Measurements from ENCODE around the gene CHCHD4. TPM values are rescaled to one million over a fixed set of nuclear protein-coding genes. Genes with fewer than 3 reads are reported as not detected.

Gene CHCHD4
- total and polyA plus RNA-seq, 2 experiments from 2014 or later, result 31.1 to 39.2 TPM

GRCh38 chr3:14137445-14137844 lies 12.8 kb upstream of the CHCHD4 start:
- Histone ChIP-seq H3K9me2 (ENCODE audit: insufficient read depth) (no peaks in the 10 kb centered on the region), H3K4me1 (ENCODE audit: insufficient read depth) (no peaks in the 10 kb centered on the region), H2AFZ (no peak overlapping the region), H3K36me3 (ENCODE audit: insufficient read depth) (peaks cover 4% of the 10 kb centered on the region), H3F3A (replicated peaks; ENCODE audit: low read depth) (no peaks in the 10 kb centered on the region), H3K79me2 (replicated peaks; ENCODE audit: insufficient read depth) (no peaks in the 10 kb centered on the region), H3K27me3 (ENCODE audit: insufficient read depth) (no peaks in the 10 kb centered on the region), H3K27ac (ENCODE audit: low read depth) (no peak overlapping the region), H4K20me1 (replicated peaks; ENCODE audit: insufficient read depth) (no peaks in the 10 kb centered on the region), H3K4me2 (no peak overlapping the region), H3K4me3 (no peak overlapping the region)
- no peak overlapping the region for H3K4me3 Mint-ChIP-seq
- no peaks in the 10 kb centered on the region for H3K9me3 Mint-ChIP-seq
- TF ChIP-seq ZNF331 (CRISPR knock-in tag; IDR thresholded peaks at IDR 0.05; ENCODE audit: low read depth), result no peak
- TF ChIP-seq NANOG (IDR thresholded peaks at IDR 0.05; ENCODE audit: borderline replicate concordance), result no peak
- TF ChIP-seq JUNB (IDR thresholded peaks at IDR 0.05; ENCODE audit: unreplicated experiment), result no peak
- H3K4me1 Mint-ChIP-seq, result no peaks in the 10 kb centered on the region; the same call in 2 of the 3 replicates
- no peak for DNase-seq (ENCODE audit: low spot score)
- peaks cover 6% of the 10 kb centered on the region for H3K27me3 Mint-ChIP-seq (ENCODE audit: insufficient read depth, low read depth, poor library complexity)
- peaks cover 59% of the 10 kb centered on the region for H3K36me3 Mint-ChIP-seq (ENCODE audit: low read depth)
- no peak overlapping the region for H3K27ac Mint-ChIP-seq
- no peak for ATAC-seq

GRCh38 chr3:14137004-14137403 lies 12.3 kb upstream of the CHCHD4 start:
- Histone ChIP-seq H4K20me1 (replicated peaks; ENCODE audit: insufficient read depth) (no peaks in the 10 kb centered on the region), H3K4me3 (no peak overlapping the region), H3F3A (replicated peaks; ENCODE audit: low read depth) (no peaks in the 10 kb centered on the region), H3K9me2 (ENCODE audit: insufficient read depth) (no peaks in the 10 kb centered on the region), H3K27ac (ENCODE audit: low read depth) (no peak overlapping the region), H3K4me2 (no peak overlapping the region), H3K4me1 (ENCODE audit: insufficient read depth) (no peaks in the 10 kb centered on the region), H3K27me3 (ENCODE audit: insufficient read depth) (no peaks in the 10 kb centered on the region), H3K79me2 (replicated peaks; ENCODE audit: insufficient read depth) (no peaks in the 10 kb centered on the region), H3K36me3 (ENCODE audit: insufficient read depth) (peaks cover 4% of the 10 kb centered on the region), H2AFZ (no peak overlapping the region)
- peaks cover 59% of the 10 kb centered on the region for H3K36me3 Mint-ChIP-seq (ENCODE audit: low read depth)
- no peaks in the 10 kb centered on the region for H3K9me3 Mint-ChIP-seq
- ATAC-seq, result no peak
- no peak overlapping the region for H3K27ac Mint-ChIP-seq
- DNase-seq (ENCODE audit: low spot score), result no peak
- H3K4me1 Mint-ChIP-seq, result no peaks in the 10 kb centered on the region; the same call in 2 of the 3 replicates
- TF ChIP-seq STAT1 (IDR thresholded peaks at IDR 0.05; ENCODE audit: unreplicated experiment) (no peak), CREB1 (CRISPR knock-in tag; IDR thresholded peaks at IDR 0.05; ENCODE audit: low read depth) (no peak), POLR2AphosphoS5 (IDR thresholded peaks at IDR 0.05; ENCODE audit: low read depth) (no peak), NANOG (IDR thresholded peaks at IDR 0.05; ENCODE audit: borderline replicate concordance) (no peak), ZNF114 (CRISPR knock-in tag; IDR thresholded peaks at IDR 0.05) (no peak), ZNF331 (CRISPR knock-in tag; IDR thresholded peaks at IDR 0.05; ENCODE audit: low read depth) (no peak), EZH2phosphoT487 (IDR thresholded peaks at IDR 0.05; ENCODE audit: unreplicated experiment) (no peak), ZNF462 (CRISPR knock-in tag; IDR thresholded peaks at IDR 0.05) (no peak), CTCF (conservative IDR thresholded peaks at IDR 0.05; ENCODE audit: low read depth in 2 of 2) (no peak)
- H3K27me3 Mint-ChIP-seq (ENCODE audit: insufficient read depth, low read depth, poor library complexity), result peaks cover 7% of the 10 kb centered on the region
- no peak overlapping the region for H3K4me3 Mint-ChIP-seq

All from GM23338 (cell line).